ENCODE results near the gene VCPKMT.

Gene VCPKMT

GRCh38 chr14:50106178-50106577 lies 10.2 kb downstream of the VCPKMT start:
- TF ChIP-seq GATA2 (IDR thresholded peaks at IDR 0.05; ENCODE audit: low read depth, low read length) (no peak), GATA3 (IDR thresholded peaks at IDR 0.05; ENCODE audit: low read depth, low read length) (no peak)

GRCh38 chr14:50103558-50103957 lies 12.8 kb downstream of the VCPKMT start:
- no peak for TF ChIP-seq GATA2 (IDR thresholded peaks at IDR 0.05; ENCODE audit: low read depth, low read length)
- no peak for TF ChIP-seq GATA3 (IDR thresholded peaks at IDR 0.05; ENCODE audit: low read depth, low read length)

GRCh38 chr14:50101417-50101816 lies 15.0 kb downstream of the VCPKMT start:
- TF ChIP-seq GATA3 (IDR thresholded peaks at IDR 0.05; ENCODE audit: low read depth, low read length) (no peak), GATA2 (IDR thresholded peaks at IDR 0.05; ENCODE audit: low read depth, low read length) (no peak)

GRCh38 chr14:50100805-50101204 lies 15.6 kb downstream of the VCPKMT start:
- TF ChIP-seq GATA3 (IDR thresholded peaks at IDR 0.05; ENCODE audit: low read depth, low read length) (no peak), GATA2 (IDR thresholded peaks at IDR 0.05; ENCODE audit: low read depth, low read length) (no peak)

- TF ChIP-seq GATA3 (IDR thresholded peaks at IDR 0.05; ENCODE audit: low read depth, low read length) (no peak), GATA2 (IDR thresholded peaks at IDR 0.05; ENCODE audit: low read depth, low read length) (no peak)
These were observed 17.0 kb downstream of the VCPKMT start for GRCh38 chr14:50099335-50099734.

- TF ChIP-seq GATA2 (IDR thresholded peaks at IDR 0.05; ENCODE audit: low read depth, low read length), result no peak
- 0 out of 2 replicates have a peak, but pooled peaks have one; percentile 24 for TF ChIP-seq GATA3 (IDR thresholded peaks at IDR 0.05; ENCODE audit: low read depth, low read length)
These were observed 20.5 kb downstream of the VCPKMT start for GRCh38 chr14:50095895-50096294.

GRCh38 chr14:50094056-50094755 lies 22.2 kb downstream of the VCPKMT start:
- TF ChIP-seq GATA2 (IDR thresholded peaks at IDR 0.05; ENCODE audit: low read depth, low read length) (no peak), GATA3 (IDR thresholded peaks at IDR 0.05; ENCODE audit: low read depth, low read length) (no peak)

- no peak for TF ChIP-seq GATA2 (IDR thresholded peaks at IDR 0.05; ENCODE audit: low read depth, low read length)
- TF ChIP-seq GATA3 (IDR thresholded peaks at IDR 0.05; ENCODE audit: low read depth, low read length), result no peak
These were observed 22.9 kb downstream of the VCPKMT start for GRCh38 chr14:50093496-50093895.

- no peak for TF ChIP-seq GATA2 (IDR thresholded peaks at IDR 0.05; ENCODE audit: low read depth, low read length)
- no peak for TF ChIP-seq GATA3 (IDR thresholded peaks at IDR 0.05; ENCODE audit: low read depth, low read length)
These were observed 24.3 kb downstream of the VCPKMT start for GRCh38 chr14:50092006-50092555.

GRCh38 chr14:50091240-50091913 lies 25.0 kb downstream of the VCPKMT start:
- no peak for TF ChIP-seq GATA2 (IDR thresholded peaks at IDR 0.05; ENCODE audit: low read depth, low read length)
- TF ChIP-seq GATA3 (IDR thresholded peaks at IDR 0.05; ENCODE audit: low read depth, low read length), result no peak

- TF ChIP-seq GATA3 (IDR thresholded peaks at IDR 0.05; ENCODE audit: low read depth, low read length) (no peak), GATA2 (IDR thresholded peaks at IDR 0.05; ENCODE audit: low read depth, low read length) (no peak)
These were observed 27.2 kb downstream of the VCPKMT start for GRCh38 chr14:50089208-50089607.

- TF ChIP-seq GATA2 (IDR thresholded peaks at IDR 0.05; ENCODE audit: low read depth, low read length), result no peak
- no peak for TF ChIP-seq GATA3 (IDR thresholded peaks at IDR 0.05; ENCODE audit: low read depth, low read length)
These were observed 27.6 kb downstream of the VCPKMT start for GRCh38 chr14:50088731-50089130.

GRCh38 chr14:50088117-50088515 lies 28.3 kb downstream of the VCPKMT start:
- no peak for TF ChIP-seq GATA2 (IDR thresholded peaks at IDR 0.05; ENCODE audit: low read depth, low read length)
- no peak for TF ChIP-seq GATA3 (IDR thresholded peaks at IDR 0.05; ENCODE audit: low read depth, low read length)

GRCh38 chr14:50087341-50088116 lies 28.8 kb downstream of the VCPKMT start:
- no peak for TF ChIP-seq GATA2 (IDR thresholded peaks at IDR 0.05; ENCODE audit: low read depth, low read length)
- TF ChIP-seq GATA3 (IDR thresholded peaks at IDR 0.05; ENCODE audit: low read depth, low read length), result no peak
